HG03457 (cell line): ENCODE measurements around the gene SLC51A.
"Not testable (repeated sequence)": the region's sequence is repeated elsewhere in the genome, so short reads cannot be mapped to it uniquely, and the experiment has no call there.

Experiments used
- ATAC-seq: cut with Tn5 transposase; IDR thresholded peaks from one replicate; pipeline ENCODE4 v1.9.1; 2021; ENCODE audit warnings: moderate number of reproducible peaks; ENCODE audit not compliant: unreplicated experiment

Gene SLC51A

GRCh38 chr3:196193133-196193735 is 23.1 kb upstream of the SLC51A start:
- ATAC-seq, result no peak

GRCh38 chr3:196193736-196194541 is 22.4 kb upstream of the SLC51A start:
- ATAC-seq, result no peak

DNA sequence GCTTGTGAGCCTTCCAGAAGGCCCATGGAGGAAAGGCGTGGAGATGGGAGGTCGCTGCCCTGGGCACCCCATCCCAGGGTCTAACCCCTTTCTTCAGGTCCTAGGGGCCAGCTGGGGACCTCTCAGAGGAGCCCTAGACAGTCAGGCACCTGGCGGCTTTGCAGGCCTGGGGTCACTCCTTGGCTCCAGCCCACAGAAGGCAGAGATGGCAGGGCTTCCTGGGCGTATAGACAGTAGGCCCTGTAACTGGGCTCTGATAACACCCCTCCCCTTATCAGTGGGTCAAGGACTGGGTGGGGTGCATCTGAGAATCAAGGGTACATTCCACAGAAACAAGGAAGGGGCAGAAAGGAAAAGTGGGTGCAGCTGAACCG is 21.8 kb upstream of the SLC51A start:
- no peak for ATAC-seq

DNA sequence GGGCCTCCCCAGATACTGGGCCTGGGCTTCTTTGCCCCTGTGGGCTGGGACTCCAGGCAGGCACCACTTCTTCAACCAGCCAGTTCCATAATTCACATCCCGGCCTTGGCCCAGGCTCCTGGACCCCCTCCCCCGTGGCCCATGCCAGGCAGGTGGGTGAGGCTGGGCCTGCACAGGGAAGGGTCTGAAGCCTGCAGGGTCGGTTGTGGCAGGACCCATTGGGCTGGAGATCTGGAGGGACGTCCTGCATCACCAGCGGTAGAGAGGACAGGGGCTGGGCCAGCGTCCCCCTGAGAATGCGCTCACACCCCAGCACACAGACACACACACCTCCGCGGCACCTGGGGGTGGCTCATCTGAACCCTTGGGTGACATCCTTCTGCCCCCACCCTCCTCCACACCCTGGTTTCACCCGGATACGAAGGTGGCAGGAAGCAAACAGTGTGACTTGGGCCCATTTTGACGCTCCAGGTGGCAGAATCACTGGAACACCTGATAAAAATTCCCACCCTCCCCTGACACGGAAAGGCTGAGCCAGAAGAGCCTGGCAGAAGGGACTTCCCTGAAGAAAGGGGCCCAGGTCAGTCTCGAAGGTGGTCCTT is 20.6 kb upstream of the SLC51A start:
- ATAC-seq, result no peak

- ATAC-seq, result no peak
Observed at GRCh38 chr3:196197524-196197923, 18.8 kb upstream of the SLC51A start.

DNA sequence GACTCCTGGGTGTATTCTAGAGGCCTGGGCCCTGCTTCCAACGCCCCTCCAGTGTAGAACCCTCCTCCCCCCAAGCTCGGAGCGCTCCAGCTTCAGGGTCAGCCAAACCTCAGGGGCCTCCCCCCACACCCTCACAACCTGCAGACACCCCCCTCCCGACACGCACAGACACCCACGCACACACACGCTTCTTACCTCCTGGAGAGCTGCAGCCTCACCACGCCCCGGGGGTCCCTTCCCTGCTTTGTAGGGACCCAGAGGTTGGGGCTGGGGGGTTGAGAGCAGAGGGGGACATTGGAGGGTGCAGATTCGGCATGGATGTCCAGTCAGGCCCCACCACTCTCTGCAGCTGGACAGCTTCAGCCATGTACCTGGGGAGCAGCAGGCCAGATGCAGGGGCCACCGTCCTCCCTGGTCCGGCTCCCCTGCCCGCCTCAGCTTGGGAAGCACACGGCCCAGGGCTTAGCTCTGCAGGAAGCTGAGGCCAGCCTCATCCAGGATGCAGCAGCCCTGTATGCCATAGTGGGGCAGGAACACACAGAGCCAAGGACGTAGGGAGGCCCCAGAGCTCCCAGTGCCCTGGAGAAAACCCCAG is 18.2 kb upstream of the SLC51A start:
- no peak for ATAC-seq

DNA sequence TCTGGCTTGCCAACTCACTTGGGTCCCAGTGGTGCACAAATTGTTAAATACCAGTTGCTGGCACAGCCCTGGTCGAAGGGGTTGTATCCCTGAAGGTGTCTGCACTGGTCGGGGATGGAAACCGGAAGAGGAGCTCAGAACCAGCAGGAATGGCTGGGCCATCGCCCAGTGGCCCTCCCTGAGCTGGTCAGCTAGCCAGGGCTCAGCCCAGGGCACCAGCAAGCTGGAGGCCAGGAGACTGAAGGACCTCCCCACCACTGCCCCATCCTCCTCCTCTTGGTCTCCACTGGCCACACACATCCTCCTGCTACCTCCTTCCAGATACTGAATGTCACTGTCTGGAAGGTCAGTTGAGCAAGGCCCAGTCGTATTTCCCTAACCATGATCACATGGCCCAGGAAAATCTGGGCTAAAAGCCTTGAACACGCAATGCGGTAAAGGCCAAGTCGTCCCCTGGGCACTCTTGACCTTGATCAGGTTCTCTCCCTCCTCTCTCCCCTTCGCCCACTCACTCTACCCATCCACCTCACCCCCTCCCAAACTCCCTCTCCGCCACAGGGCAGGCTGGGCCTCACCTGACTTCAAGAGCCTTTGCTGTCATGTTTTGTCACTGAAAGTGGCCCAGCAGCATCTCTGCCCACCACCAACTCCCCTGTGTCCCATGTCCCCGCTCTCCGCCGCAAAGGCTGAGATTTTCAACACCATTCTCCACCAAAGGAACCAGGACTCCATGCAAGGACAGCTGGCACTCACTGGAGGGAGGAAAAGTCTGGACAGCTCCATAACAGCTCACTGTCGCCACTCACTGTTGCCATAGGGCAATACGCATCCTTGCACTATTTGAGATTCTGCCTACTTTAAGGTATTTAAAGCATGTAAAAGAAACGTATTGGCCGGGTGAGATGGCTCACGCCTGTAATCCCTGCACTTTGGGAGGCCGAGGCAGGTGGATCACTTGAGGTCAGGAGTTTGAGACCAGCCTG is 17.3 kb upstream of the SLC51A start:
- ATAC-seq, result no peak

- ATAC-seq, result no peak
Observed at GRCh38 chr3:196202516-196202970, 13.8 kb upstream of the SLC51A start.

GRCh38 chr3:196203846-196204245 is 12.5 kb upstream of the SLC51A start:
- no peak for ATAC-seq

DNA sequence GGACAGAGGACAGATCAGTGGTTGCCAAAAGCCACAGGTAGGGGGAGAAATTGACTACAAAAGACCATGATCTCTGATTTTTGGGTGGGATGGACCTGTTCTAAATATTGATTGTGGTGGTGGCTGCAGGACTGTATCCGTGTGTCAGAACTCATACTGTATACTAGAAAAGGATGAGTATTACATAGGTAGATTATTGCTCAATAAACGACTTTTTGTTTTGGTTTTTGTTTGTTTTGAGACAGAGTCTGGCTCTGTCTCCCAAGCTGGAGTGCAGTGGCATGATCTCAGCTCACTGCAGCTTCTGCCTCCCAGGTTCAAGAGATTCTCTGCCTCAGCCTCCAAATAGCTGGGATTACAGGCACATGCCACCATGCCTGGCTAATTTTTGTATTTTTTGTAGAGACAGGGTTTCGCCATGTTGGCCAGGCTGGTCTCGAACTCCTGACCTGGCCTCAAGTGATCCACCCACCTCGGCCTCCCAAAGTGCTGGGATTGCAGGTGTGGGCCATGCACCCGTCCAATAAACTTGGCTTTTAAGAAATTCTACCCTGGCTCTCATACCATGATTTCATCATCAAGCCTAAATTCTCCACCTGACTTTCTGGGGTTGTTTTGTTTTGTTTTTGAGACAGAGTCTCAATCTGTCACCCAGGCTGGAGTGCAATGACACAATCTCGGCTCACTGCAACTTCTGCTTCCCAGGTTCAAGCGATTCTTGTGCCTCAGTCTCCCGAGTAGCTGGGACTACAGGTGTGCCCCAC is 10.7 kb upstream of the SLC51A start:
- ATAC-seq, result not testable (repeated sequence)

GRCh38 chr3:196207159-196207832 is 9.0 kb upstream of the SLC51A start:
- ATAC-seq, result no peak

GRCh38 chr3:196207833-196208607 is 8.3 kb upstream of the SLC51A start:
- no peak for ATAC-seq

GRCh38 chr3:196208942-196209695 is 7.2 kb upstream of the SLC51A start:
- no peak for ATAC-seq

DNA sequence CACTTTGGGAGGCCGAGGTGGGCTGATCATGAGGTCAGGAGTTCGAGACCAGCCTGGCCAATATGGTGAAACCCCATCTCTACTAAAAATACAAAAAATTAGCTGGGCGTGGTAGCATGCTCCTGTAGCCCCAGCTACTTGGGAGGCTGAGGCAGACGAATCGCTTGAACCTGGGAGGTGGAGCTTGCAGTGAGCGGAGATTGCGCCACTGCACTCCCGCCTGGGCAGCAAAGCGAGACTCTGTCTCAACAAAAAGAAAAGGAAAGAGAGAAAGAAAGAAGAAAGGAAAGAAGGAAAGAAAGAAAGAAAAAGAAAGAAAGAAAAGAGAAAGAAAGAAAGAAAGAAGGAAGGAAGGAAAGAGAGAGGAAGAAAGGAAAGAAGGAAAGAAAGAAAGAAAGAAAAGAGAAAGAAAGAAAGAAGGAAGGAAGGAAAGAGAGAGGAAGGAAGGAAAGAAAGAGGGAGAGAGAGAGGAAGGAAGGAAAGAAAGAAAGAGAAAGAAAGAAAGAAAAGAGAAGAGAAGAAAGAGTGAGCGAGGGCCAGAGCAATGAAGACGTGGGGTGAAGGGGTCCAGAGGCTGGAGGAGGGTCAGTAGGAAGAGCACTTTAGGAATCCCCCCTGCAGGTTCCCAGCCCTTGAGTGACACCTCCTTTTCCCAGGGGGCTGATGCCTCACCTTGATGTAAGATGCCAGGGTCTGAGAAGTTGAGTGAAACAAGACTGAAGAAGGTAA is 6.2 kb upstream of the SLC51A start:
- ATAC-seq, result not testable (repeated sequence)

DNA sequence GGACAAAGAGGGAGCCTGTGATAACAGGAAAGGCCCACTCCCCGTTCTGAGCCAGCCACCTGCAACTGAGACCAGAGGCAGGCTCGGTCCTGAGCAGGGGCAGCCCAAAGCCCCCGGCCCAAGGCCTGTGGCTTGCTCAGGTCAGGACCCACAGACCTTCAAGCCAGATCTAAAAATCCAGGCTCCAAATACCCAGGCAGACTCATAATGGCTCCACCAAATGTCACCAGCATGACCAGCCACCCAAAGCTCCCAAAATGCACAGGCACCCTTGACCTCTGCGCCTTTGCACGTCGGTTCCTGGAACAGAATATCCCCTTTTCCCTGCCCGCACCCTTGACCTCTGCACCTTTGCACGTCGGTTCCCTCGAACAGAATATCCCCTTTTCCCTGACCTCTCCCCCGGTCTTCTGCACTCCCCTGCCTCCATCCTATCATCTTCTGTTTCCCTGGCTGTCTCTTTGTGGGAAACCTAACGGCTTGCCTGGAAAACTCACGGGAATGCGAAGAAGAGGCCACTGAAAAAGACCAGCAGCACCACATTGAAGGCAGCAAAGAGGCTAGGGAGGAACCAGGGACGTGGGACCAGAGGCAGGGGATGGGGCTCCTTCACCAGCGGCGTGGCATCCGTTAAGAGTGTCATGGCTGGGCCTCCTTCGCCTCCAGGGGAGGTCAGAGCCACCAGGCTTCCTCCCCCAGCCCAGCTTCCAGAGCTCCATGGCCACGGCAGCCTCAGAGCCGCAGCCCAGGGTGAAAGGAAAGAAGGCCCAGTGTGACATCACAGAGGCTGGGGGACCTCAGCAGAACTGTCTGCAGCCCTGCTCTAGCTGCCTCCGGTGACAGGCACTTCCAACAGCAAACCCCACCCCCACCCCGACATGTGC is 5.4 kb upstream of the SLC51A start, which contains the start of gene ZDHHC19:
TSS of gene ZDHHC19 (minus strand) at position 728 of the 884 bp plus-strand sequence. CDS start at position 643, 85 bp downstream.
- no peak for ATAC-seq
